KMS-11 (cell line): ENCODE data around the gene ANKRD29.

Source experiments
- H2AFZ ChIP-seq: fragments of 200-600 bp; sonication (generic); 2 replicates; pipeline ENCODE4 v1.6.1; 2016; ENCODE audit warnings: antibody characterized with exemption, mixed run types, low read depth
- H3K27ac ChIP-seq: fragments of 200-600 bp; sonication (generic); 2 replicates; pipeline ENCODE4 v1.6.1; 2016; ENCODE audit warnings: mild to moderate bottlenecking, mixed run types
- H3K27me3 ChIP-seq: fragments of 200-600 bp; sonication (generic); 2 replicates; pipeline ENCODE4 v1.6.1; 2017; ENCODE audit warnings: mild to moderate bottlenecking, low read depth, mixed run types, moderate library complexity; ENCODE audit not compliant: insufficient read depth
- H3K36me3 ChIP-seq: fragments of 200-600 bp; sonication (generic); 2 replicates; pipeline ENCODE4 v1.6.1; 2017; ENCODE audit warnings: mild to moderate bottlenecking, mixed run types; ENCODE audit not compliant: insufficient read depth
- H3K4me1 ChIP-seq: fragments of 200-600 bp; sonication (generic); 2 replicates; pipeline ENCODE4 v1.6.1; 2016; ENCODE audit warnings: mild to moderate bottlenecking, low read depth, mixed run types; ENCODE audit not compliant: poor library complexity, severe bottlenecking
- H3K4me2 ChIP-seq: fragments of 200-600 bp; sonication (generic); 2 replicates; pipeline ENCODE4 v1.7.0; 2016; ENCODE audit warnings: mild to moderate bottlenecking, mixed run types
- H3K4me3 ChIP-seq: fragments of 200-600 bp; sonication (generic); IDR thresholded peaks from 2 replicates; pipeline ENCODE4 v1.6.1; 2017; ENCODE audit warnings: low read depth, low read length, mixed read lengths; ENCODE audit not compliant: insufficient read depth
- H3K79me2 ChIP-seq: fragments of 200-600 bp; sonication (generic); 2 replicates; pipeline ENCODE4 v1.6.1; 2016; ENCODE audit warnings: low read depth, mixed run types; ENCODE audit not compliant: insufficient read depth
- H3K9ac ChIP-seq: fragments of 200-600 bp; sonication (generic); 2 replicates; pipeline ENCODE4 v1.6.1; 2016; ENCODE audit warnings: mild to moderate bottlenecking, mixed run types
- H4K20me1 ChIP-seq: fragments of 200-600 bp; sonication (generic); 2 replicates; pipeline ENCODE4 v1.6.1; 2016; ENCODE audit warnings: mild to moderate bottlenecking, mixed run types; ENCODE audit not compliant: insufficient read depth
- TF ChIP-seq, protein P1 (sequence below): fragments of 200-600 bp; sonication (generic); conservative IDR thresholded peaks from 2 replicates; pipeline ENCODE4 v1.6.1; 2017; ENCODE audit warnings: low read depth, mild to moderate bottlenecking, antibody characterized with exemption, low read length, moderate library complexity, mixed read lengths

ANKRD29 gene

DNA sequence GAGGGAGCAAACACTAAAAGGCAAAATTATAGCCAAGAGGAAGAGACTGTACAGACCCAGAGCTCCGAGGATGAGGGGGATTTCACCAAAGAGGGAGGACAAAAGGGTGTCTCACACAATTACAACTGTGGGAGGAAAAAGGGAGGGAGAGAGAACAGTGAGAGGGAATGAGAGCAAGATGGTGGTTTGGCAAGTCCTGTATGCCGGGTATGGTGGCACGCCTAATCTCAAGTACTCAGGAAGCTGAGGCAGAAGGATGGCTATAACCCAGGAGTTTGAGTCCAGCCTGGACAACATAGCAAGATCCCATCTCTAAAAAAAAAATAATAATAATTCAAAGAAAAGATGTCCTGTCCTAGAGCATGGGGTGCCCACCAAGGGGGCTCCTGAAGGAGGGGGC, 110.7 kb downstream of the ANKRD29 start:
- Histone ChIP-seq H3K27ac (no peak overlapping the region), H3K4me2 (no peak overlapping the region), H4K20me1 (no peaks in the 10 kb centered on the region), H3K4me1 (peaks cover 3% of the 10 kb centered on the region), H3K79me2 (no peaks in the 10 kb centered on the region), H2AFZ (no peak overlapping the region), H3K27me3 (no peaks in the 10 kb centered on the region), H3K4me3 (no peak overlapping the region), H3K36me3 (peaks cover 7% of the 10 kb centered on the region; the same call in 1 of the 2 replicates), H3K9ac (no peak overlapping the region)
- TF ChIP-seq, protein P1, sequence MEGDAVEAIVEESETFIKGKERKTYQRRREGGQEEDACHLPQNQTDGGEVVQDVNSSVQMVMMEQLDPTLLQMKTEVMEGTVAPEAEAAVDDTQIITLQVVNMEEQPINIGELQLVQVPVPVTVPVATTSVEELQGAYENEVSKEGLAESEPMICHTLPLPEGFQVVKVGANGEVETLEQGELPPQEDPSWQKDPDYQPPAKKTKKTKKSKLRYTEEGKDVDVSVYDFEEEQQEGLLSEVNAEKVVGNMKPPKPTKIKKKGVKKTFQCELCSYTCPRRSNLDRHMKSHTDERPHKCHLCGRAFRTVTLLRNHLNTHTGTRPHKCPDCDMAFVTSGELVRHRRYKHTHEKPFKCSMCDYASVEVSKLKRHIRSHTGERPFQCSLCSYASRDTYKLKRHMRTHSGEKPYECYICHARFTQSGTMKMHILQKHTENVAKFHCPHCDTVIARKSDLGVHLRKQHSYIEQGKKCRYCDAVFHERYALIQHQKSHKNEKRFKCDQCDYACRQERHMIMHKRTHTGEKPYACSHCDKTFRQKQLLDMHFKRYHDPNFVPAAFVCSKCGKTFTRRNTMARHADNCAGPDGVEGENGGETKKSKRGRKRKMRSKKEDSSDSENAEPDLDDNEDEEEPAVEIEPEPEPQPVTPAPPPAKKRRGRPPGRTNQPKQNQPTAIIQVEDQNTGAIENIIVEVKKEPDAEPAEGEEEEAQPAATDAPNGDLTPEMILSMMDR, result no peak

DNA sequence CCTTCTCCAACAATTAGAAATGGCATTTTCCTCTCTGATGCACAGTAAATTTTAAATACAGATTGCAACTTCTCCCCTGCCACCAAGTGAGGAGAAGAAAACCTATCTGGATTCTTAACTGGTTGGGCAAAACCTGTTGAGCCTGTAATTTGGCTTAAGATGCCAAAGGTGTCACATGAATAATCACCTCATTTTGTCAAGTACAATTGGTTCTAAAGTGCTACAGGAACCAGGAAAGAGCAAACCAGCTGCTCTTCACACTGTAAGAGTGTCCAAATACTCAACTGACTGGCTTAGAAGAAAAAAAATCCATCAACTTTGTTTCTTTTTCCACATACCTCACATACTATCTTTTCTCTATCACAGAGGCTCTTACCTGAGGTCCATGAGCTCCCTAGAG, 111.8 kb downstream of the ANKRD29 start:
- Histone ChIP-seq H3K79me2 (no peaks in the 10 kb centered on the region), H4K20me1 (no peaks in the 10 kb centered on the region), H2AFZ (no peak overlapping the region), H3K36me3 (peaks cover 7% of the 10 kb centered on the region; the same call in 1 of the 2 replicates), H3K9ac (no peak overlapping the region), H3K4me1 (peaks cover 12% of the 10 kb centered on the region), H3K27ac (no peak overlapping the region), H3K27me3 (no peaks in the 10 kb centered on the region), H3K4me3 (no peak overlapping the region), H3K4me2 (no peak overlapping the region)
- TF ChIP-seq, protein P1, result no peak
